Stimulated activated CD4-positive, alpha-beta T cell treated with anti-CD3 and anti-CD28 coated beads, Interleukin-1b, Interleukin-23, amount 100 ng/mL, for 4 hours (primary cell): ENCODE results near the gene PTPRU.

Experiments used
- DNase-seq, 2 donors: peaks; one replicate each; pipeline ENCODE4 v3.0.0-alpha.2; 2020; ENCODE audit warnings: low read depth in 2 of 2

PTPRU gene

GRCh38 chr1:29332204-29332603, 95.9 kb downstream of the PTPRU start:
- no peak for DNase-seq

GRCh38 chr1:29333008-29333407, 96.7 kb downstream of the PTPRU start:
- DNase-seq, result no peak

GRCh38 chr1:29335573-29335972, 99.3 kb downstream of the PTPRU start:
- DNase-seq, result no peak

- DNase-seq, result no peak
These were observed 102.7 kb downstream of the PTPRU start for GRCh38 chr1:29338908-29339575.

GRCh38 chr1:29341936-29342335, 105.6 kb downstream of the PTPRU start:
- DNase-seq, result no peak

- DNase-seq, result no peak
These were observed 106.0 kb downstream of the PTPRU start for GRCh38 chr1:29342351-29342750.

- DNase-seq, result no peak
These were observed 106.7 kb downstream of the PTPRU start for GRCh38 chr1:29342983-29343382.

- DNase-seq, result no peak
These were observed 107.2 kb downstream of the PTPRU start for GRCh38 chr1:29343476-29343875.

- no peak for DNase-seq
These were observed 107.6 kb downstream of the PTPRU start for GRCh38 chr1:29343908-29344307.

GRCh38 chr1:29344336-29344735, 108.0 kb downstream of the PTPRU start:
- no peak for DNase-seq

- no peak for DNase-seq
These were observed 110.3 kb downstream of the PTPRU start for GRCh38 chr1:29346576-29346975.

GRCh38 chr1:29349871-29350491, 113.7 kb downstream of the PTPRU start:
- no peak for DNase-seq

- DNase-seq, result no peak
These were observed 116.5 kb downstream of the PTPRU start for GRCh38 chr1:29352719-29353420.

- no peak for DNase-seq
These were observed 118.3 kb downstream of the PTPRU start for GRCh38 chr1:29354511-29355098.

- no peak for DNase-seq
These were observed 119.1 kb downstream of the PTPRU start for GRCh38 chr1:29355375-29355774.

- no peak for DNase-seq
These were observed 120.3 kb downstream of the PTPRU start for GRCh38 chr1:29356663-29357062.

GRCh38 chr1:29357452-29357851, 121.1 kb downstream of the PTPRU start:
- DNase-seq, result no peak

- no peak for DNase-seq
These were observed 121.9 kb downstream of the PTPRU start for GRCh38 chr1:29358183-29358582.

- DNase-seq, result no peak
These were observed 124.4 kb downstream of the PTPRU start for GRCh38 chr1:29360768-29361167.

GRCh38 chr1:29361686-29362085, 125.4 kb downstream of the PTPRU start:
- DNase-seq, result no peak

GRCh38 chr1:29362116-29362515, 125.8 kb downstream of the PTPRU start:
- DNase-seq, result no peak

GRCh38 chr1:29362764-29363163, 126.4 kb downstream of the PTPRU start:
- no peak for DNase-seq

GRCh38 chr1:29363536-29363935, 127.2 kb downstream of the PTPRU start:
- no peak for DNase-seq
